Stomach (tissue), 9 donors: Measurements from ENCODE around the gene SMC1B. TPM values are rescaled to one million over a fixed set of nuclear protein-coding genes. Genes with fewer than 3 reads are reported as not detected.
A peak's percentile ranks its signal among the peaks of the same experiment; 100 is the strongest.

Experiments
- DNase-seq, 2 donors: peaks; one replicate each; pipeline versions ENCODE4 v3.0.0 to v3.0.0-alpha.2; 2013 to 2019
- H3K27ac ChIP-seq, 5 donors: fragments of 200-600 bp in 4 of 5; sonication (generic) in 4 of 5; one replicate each; pipeline ENCODE4 v1.5.1; 2013 to 2019; ENCODE audit warnings: mild to moderate bottlenecking in 1 of 5, moderate library complexity in 1 of 5
- H3K27me3 ChIP-seq, 3 donors: fragments of 200-600 bp; sonication (generic); one replicate each; pipeline ENCODE4 v1.5.1; 2017 to 2019; ENCODE audit warnings: mixed run types in 1 of 3
- H3K36me3 ChIP-seq, 4 donors: fragments of 200-600 bp; sonication (generic); 1 replicate in 3 of 4; 2 replicates in 1 of 4; pipeline ENCODE4 v1.5.1; 2016 to 2019
- H3K4me1 ChIP-seq, 4 donors: fragments of 200-600 bp; sonication (generic); one replicate each; pipeline ENCODE4 v1.5.1; 2016 to 2019
- H3K4me3 ChIP-seq, 4 donors: fragments of 200-600 bp; sonication (generic) in 3 of 4; one replicate each; pipeline ENCODE4 v1.5.1; 2016 to 2019; ENCODE audit warnings: mild to moderate bottlenecking in 1 of 4
- H3K9me3 ChIP-seq, 4 donors: fragments of 200-600 bp; sonication (generic); one replicate each; pipeline ENCODE4 v1.5.1; 2016 to 2019
- CTCF ChIP-seq, 7 experiments: fragments of 450-650 bp in 4 of 7; fragments of 200-600 bp in 3 of 7; sonication (generic) in 3 of 7; IDR thresholded peaks; one replicate each; pipeline ENCODE4 v1.5.1; 2016 to 2019; ENCODE audit warnings: antibody characterized with exemption in 7 of 7, control low read depth in 2 of 7, mild to moderate bottlenecking in 1 of 7
- EP300 ChIP-seq: sonication (generic); formaldehyde crosslinking; IDR thresholded peaks from one replicate; pipeline ENCODE4 v1.6.1; 2017; ENCODE audit warnings: antibody characterized with exemption
- POLR2A ChIP-seq, 4 donors: fragments of 450-650 bp; IDR thresholded peaks; one replicate each; pipeline ENCODE4 v1.6.1; 2016; ENCODE audit warnings: antibody characterized with exemption in 4 of 4, control low read depth in 2 of 4, mild to moderate bottlenecking in 1 of 4, moderate library complexity in 1 of 4
- POLR2AphosphoS5 ChIP-seq, 3 donors: sonication (generic); formaldehyde crosslinking; IDR thresholded peaks; one replicate each; pipeline ENCODE4 v1.6.1; 2016; ENCODE audit warnings: antibody characterized with exemption in 3 of 3
- WGBS, 5 donors: extraction: QIAGEN DNeasy Blood & Tissue Kit in 3 of 5; methylation state at CpG; one replicate each; pipeline versions ENCODE4 v1.1.5 to v1.1.7; 2013 to 2018; 5-methylcytosine and 5-hydroxymethylcytosine counted together
- intact Hi-C: fragments of 100-400 bp; cut with DNase I; formaldehyde crosslinking; loops from one replicate; pipeline ENCODE4 v1.15.1; 2023; ENCODE audit warnings: low total_unique reads
- polyA plus RNA-seq, 3 donors: library from polyadenylated mRNA; stranded (reverse); fragments of 200-250 nt; gene quantifications; one replicate each; pipeline ENCODE4 v1.2.3, GENCODE V29; 2013
- total RNA-seq, 5 donors: library from RNA; depleted of rRNA; stranded (reverse); fragments of >200 nt; gene quantifications; one replicate each; pipeline versions ENCODE4 v1.1.0 to v1.2.3, GENCODE V29; 2014 to 2016
- donor health status: healthy with polysubstance abuse.
- donor health status: Bipolar disorder and iron deficiency.
- donor health status: healthy.

SMC1B gene
- total and polyA plus RNA-seq, 8 donors: 0.05 TPM; not detected in 7

- DNase-seq: no peak
- H3K9me3 ChIP-seq: no peaks in the 10 kb centered on the region
- TF ChIP-seq POLR2A (IDR thresholded peaks at IDR 0.05): no peak
- TF ChIP-seq POLR2AphosphoS5 (IDR thresholded peaks at IDR 0.05): no peak
- no peak for TF ChIP-seq CTCF (IDR thresholded peaks at IDR 0.05)
- TF ChIP-seq EP300: no peak
Measured at GRCh38 chr22:45337536-45337935, 75.9 kb downstream of the SMC1B start.

GRCh38 chr22:45336971-45337431, 76.4 kb downstream of the SMC1B start:
- H3K4me1 ChIP-seq: peaks cover 16 to 32% (median 23%) of the 10 kb centered on the region in 4 donors
- intact Hi-C loops: no loop called here
- H3K27ac ChIP-seq: peak overlapping the region; percentile 68 to 84 (median 78)
- no peaks in the 10 kb centered on the region for H3K27me3 ChIP-seq
- H3K4me3 ChIP-seq: peak overlapping the region in 2 of 4 donors; percentile 14 to 19
- DNase-seq: peak; percentile 84 to 85
- no peak for TF ChIP-seq CTCF (IDR thresholded peaks at IDR 0.05)
- TF ChIP-seq EP300: peak; percentile 41
- TF ChIP-seq POLR2A (IDR thresholded peaks at IDR 0.05): no peak
- TF ChIP-seq POLR2AphosphoS5 (IDR thresholded peaks at IDR 0.05): peak; percentile 50 to 73 (median 56)
- no peaks in the 10 kb centered on the region for H3K9me3 ChIP-seq
- 9 to 22% (median 17%) methylated on average over 18 of the region's 18 CpGs for WGBS, 5 donors
- H3K36me3 ChIP-seq: peaks cover 18 to 87% (median 78%) of the 10 kb centered on the region in 4 donors

More at GRCh38 chr22:45337536-45337935, 75.9 kb downstream of the SMC1B start:
- Histone ChIP-seq H3K4me1 (peaks cover 16 to 32% (median 23%) of the 10 kb centered on the region in 4 donors), H3K36me3 (peaks cover 15 to 87% (median 78%) of the 10 kb centered on the region in 4 donors), H3K4me3 (no peak overlapping the region), H3K27ac (peak overlapping the region in 4 of 5 donors; percentile 72 to 84 (median 80)), H3K27me3 (no peaks in the 10 kb centered on the region)
- intact Hi-C loops: no loop called here
- WGBS, 5 donors: 80 to 89% (median 84%) methylated on average over 9 of the region's 9 CpGs

GRCh38 chr22:45335854-45336522, 77.4 kb downstream of the SMC1B start:
- peak overlapping the region; percentile 68 to 84 (median 78) for H3K27ac ChIP-seq
- intact Hi-C loops: no loop called here
- 87 to 89% (median 88%) methylated on average over 28 to 29 of the region's 29 CpGs for WGBS, 5 donors

More at GRCh38 chr22:45335854-45336522, 77.4 kb downstream of the SMC1B start:
- Histone ChIP-seq H3K4me1 (peaks cover 16 to 32% (median 23%) of the 10 kb centered on the region in 4 donors), H3K27me3 (no peaks in the 10 kb centered on the region), H3K4me3 (no peak overlapping the region), H3K9me3 (no peaks in the 10 kb centered on the region), H3K36me3 (peaks cover 17 to 89% (median 77%) of the 10 kb centered on the region in 4 donors)
- DNase-seq: no peak
- TF ChIP-seq POLR2A (IDR thresholded peaks at IDR 0.05) (no peak), CTCF (IDR thresholded peaks at IDR 0.05) (no peak), EP300 (no peak), POLR2AphosphoS5 (IDR thresholded peaks at IDR 0.05) (no peak)
